GM18861 (cell line): Measurements from ENCODE around the gene TXNDC12.

Source experiments
- ATAC-seq: cut with Tn5 transposase; IDR thresholded peaks from one replicate; pipeline ENCODE4 v1.9.1; 2021; ENCODE audit not compliant: unreplicated experiment

The TXNDC12 gene

DNA sequence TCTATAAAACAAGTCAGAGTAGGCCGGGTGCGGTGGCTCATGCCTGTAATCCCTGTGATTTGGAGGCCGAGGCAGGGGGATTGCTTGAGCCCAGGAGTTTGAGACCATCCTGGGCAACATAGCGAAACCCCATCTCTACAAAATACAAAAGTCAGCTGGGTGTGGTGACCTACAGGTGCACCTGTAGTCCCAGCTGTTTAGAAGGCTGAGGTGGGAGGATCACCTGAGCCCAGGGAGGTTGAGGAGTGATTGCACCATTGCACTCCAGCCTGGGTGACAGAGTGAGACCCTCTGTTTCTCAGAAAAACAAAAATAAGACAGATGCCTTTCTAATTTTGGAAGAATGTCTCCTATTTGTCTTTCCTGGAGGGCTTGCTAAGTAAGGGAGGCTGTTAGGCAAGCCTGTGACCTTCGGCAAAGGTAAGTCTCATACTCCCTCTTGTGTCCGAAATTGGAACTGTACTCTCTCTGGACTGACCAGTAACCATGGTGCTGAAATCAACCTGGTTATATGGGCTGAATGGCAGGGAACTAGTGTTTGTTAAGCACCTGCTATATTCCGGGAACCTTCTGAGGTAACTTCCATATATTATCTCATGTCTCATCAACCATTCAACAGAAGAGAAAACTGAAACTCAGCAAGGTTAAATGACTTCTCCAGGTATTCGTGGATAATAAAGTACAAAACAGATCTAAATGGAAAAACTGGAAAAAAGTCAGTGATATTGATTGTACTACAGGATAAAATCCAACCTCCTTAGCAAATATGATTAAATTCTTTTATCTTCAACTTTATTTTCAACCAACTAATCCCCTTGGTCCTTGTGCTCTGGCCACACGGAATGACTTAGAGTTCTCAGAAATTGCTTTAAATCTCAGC lies 52.7 kb downstream of the TXNDC12 start:
- ATAC-seq: peak; percentile 80

DNA sequence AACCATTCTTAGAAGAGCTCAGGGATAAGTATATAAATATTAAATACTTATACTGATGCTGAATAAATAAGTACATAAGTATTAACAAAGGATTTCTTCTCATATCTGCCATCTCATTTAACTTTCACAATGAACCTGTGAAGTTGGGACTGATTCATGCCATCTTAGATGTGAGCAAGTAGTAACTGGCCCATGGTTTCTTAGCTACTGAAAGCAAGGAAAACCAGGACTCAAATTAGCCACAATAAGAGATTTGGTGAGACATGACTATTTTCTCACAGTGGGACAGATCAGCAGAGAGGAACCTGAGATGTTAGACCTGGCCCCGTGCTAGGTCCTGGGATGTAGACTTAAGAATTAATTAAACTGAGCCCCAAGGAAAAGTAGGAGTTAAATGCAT lies 56.3 kb downstream of the TXNDC12 start:
- ATAC-seq: no peak

GRCh38 chr1:51997974-51998382 lies 57.0 kb downstream of the TXNDC12 start:
- ATAC-seq: no peak

DNA sequence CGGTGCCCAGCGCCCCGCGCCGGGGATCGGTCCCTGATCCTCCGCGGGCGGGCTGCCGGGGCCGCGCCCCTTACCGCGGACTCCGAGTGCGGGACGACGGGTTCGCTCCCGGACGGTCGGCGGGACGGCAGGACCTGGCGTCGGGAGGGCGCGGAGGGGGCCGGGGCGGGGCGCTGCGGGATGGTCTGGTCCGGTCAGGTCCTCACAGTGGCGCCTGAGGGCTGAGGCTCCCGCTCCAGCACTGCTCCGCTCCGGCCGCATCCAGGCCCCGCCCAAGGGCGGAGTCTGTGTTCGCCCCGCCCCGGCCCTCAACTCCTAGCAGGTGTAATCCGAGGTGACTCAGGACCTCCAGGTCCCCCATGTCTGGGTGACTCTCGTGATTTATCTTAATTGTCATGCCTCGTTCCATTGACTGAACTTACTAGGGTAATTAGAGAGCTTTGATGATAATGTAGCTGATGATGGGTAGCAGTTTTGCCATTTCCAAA lies 64.5 kb downstream of the TXNDC12 start, which contains the start of gene RAB3B:
Gene RAB3B, minus strand, starts transcription at position 223 of the 488 bp plus-strand sequence. CDS start 13,583 bp downstream, outside the sequence.
- no peak for ATAC-seq

- no peak for ATAC-seq
Observed at GRCh38 chr1:51989582-51990477, 65.2 kb downstream of the TXNDC12 start.

GRCh38 chr1:51988254-51988653 lies 66.7 kb downstream of the TXNDC12 start:
- no peak for ATAC-seq

DNA sequence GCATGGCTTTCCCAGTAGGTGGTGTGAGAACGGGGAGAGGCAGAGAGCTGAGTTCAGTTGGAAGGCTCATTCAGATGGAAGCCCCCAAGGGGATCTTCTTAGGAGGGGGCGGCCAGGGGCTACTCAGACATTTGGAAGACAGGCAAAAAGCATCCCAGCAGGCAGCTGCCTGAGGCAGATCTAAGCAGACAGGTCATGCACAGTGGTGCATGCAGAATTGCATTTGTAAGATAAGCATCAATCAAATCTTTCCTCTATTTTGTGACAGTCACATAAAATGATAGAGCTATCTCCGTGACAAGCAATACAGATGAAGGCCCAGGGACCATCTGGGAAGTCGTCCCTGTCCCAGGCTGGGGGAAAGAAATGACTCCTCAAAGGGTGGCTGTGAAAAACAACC lies 68.3 kb downstream of the TXNDC12 start:
- ATAC-seq: no peak

- ATAC-seq: no peak
Observed at GRCh38 chr1:51982161-51982560, 72.8 kb downstream of the TXNDC12 start.

- no peak for ATAC-seq
Observed at GRCh38 chr1:51981555-51981954, 73.4 kb downstream of the TXNDC12 start.

- ATAC-seq: no peak
Observed at GRCh38 chr1:51978099-51978498, 76.9 kb downstream of the TXNDC12 start.

DNA sequence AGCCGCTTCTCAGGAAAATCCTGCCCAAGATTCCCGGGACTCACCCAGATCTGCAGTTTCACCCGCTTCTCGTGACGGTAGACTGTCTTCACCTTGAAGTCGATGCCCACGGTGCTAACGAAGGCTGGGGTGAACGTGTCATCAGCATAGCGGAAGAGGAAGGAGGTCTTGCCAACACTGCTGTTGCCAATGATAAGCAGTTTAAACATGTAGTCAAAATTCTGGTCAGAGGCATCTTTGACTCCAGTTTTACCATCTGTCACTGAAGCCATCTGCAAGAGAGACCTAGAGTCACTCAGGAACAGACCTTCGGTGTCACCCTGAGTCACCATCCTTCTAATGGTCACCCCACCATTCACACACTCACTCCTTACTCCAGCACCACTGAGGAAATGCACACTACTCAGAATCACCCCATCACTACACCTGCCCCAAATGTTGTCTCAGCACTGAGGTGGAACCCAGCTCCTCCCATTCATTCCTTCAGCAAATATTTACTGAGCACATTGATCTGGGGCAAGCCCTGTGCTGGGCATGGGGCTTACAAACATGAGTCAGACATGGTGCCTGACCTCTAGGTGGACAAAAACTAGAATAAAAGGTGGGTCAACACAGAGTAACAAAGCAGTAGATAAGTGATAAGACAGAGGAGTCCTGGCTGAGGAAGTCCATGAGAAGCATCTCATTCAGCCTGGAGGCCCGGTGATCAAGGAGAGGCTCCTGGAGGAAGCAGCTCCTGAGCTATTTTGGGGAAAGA lies 78.0 kb downstream of the TXNDC12 start:
- no peak for ATAC-seq

- ATAC-seq: no peak
Observed at GRCh38 chr1:51973587-51974474, 81.2 kb downstream of the TXNDC12 start.
